ENCODE results near the gene ADCY4. TPM values are rescaled to one million over a fixed set of nuclear protein-coding genes. Genes with fewer than 3 reads are reported as not detected.
A peak's percentile ranks its signal among the peaks of the same experiment; 100 is the strongest.

ADCY4 gene
- total RNA-seq, 1 donor from 2014 or later = 3.4 TPM

DNA sequence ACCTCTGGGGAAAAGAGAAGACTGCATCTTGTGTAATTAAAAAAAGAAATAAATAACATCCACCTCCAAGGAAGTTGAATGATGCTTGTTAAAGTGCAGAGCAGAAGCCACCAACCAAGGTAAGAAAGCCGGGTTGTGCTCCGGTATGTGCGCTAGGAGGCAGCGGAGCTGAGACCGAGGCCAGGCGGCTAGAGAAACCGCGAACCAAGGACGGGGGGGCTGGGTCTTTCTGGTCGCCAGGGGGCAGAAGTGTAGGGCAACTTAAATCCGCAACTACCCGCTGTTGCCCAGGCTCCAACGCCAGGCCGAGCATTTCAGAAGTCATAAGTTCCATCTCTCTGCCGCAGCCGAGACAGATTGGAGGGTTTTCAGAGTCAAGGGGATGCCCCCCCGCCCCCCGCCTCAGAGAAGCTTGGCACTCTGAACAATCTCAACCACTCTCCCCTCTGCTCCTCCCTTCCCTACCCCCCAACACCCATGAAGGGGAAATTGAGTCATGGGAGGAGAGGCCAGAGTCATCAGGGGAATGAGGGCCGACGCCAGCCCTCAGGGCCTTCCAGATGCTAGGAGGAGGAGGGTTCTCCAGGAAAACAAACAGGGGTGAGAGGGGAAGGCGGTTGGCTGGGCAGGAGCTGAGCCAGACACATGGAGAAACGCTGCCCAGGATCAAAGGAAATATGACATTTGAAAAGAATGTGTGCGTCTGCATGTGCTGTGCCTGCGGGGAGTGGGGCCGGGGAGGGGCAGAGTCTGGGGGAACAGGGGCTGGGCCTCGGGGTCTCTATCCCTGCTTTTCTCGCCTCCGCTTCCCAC, 30.9 kb upstream of the ADCY4 start:
- Mint-ChIP-seq H3K27me3 (ENCODE audit: low read depth) (no peaks in the 10 kb centered on the region), H3K36me3 (no peaks in the 10 kb centered on the region), H3K4me1 (peaks cover 29% of the 10 kb centered on the region), H3K9me3 (no peaks in the 10 kb centered on the region), H3K27ac (peak overlapping the region; percentile 97), H3K4me3 (peak overlapping the region; percentile 89)
- TF ChIP-seq, protein P1, sequence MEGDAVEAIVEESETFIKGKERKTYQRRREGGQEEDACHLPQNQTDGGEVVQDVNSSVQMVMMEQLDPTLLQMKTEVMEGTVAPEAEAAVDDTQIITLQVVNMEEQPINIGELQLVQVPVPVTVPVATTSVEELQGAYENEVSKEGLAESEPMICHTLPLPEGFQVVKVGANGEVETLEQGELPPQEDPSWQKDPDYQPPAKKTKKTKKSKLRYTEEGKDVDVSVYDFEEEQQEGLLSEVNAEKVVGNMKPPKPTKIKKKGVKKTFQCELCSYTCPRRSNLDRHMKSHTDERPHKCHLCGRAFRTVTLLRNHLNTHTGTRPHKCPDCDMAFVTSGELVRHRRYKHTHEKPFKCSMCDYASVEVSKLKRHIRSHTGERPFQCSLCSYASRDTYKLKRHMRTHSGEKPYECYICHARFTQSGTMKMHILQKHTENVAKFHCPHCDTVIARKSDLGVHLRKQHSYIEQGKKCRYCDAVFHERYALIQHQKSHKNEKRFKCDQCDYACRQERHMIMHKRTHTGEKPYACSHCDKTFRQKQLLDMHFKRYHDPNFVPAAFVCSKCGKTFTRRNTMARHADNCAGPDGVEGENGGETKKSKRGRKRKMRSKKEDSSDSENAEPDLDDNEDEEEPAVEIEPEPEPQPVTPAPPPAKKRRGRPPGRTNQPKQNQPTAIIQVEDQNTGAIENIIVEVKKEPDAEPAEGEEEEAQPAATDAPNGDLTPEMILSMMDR (IDR thresholded peaks at IDR 0.05; ENCODE audit: unreplicated experiment) = peak; percentile 81
- DNase-seq (ENCODE audit: low spot score in 2 of 2, unreplicated experiment in 2 of 2) = peak; percentile 67 to 85

DNA sequence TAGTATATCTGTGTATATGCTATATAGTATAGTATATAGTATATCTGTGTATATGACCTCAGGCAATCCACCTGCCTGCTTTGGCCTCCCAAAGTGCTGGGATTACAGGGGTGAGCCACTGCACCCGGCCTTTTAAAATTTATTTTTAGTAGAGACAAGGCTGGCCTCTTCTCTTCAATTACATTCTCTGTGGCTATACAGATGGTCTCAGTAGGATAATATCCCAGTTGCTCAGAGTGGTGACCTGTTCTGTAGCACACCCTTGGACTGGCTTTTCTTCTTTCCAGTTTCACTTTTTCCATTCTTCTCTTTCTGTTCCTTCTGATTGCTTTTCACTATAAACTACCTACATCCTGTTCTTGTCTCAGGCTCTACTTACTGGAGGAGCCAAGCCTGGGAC, 30.0 kb upstream of the ADCY4 start:
- Mint-ChIP-seq H3K4me3 (no peak overlapping the region), H3K27me3 (ENCODE audit: low read depth) (no peaks in the 10 kb centered on the region), H3K36me3 (no peaks in the 10 kb centered on the region), H3K9me3 (peaks cover 4% of the 10 kb centered on the region), H3K4me1 (peaks cover 28% of the 10 kb centered on the region), H3K27ac (peak overlapping the region; percentile 97)
- no peak for DNase-seq (ENCODE audit: low spot score in 2 of 2, unreplicated experiment in 2 of 2)
- TF ChIP-seq, protein P1 (IDR thresholded peaks at IDR 0.05; ENCODE audit: unreplicated experiment) = no peak

DNA sequence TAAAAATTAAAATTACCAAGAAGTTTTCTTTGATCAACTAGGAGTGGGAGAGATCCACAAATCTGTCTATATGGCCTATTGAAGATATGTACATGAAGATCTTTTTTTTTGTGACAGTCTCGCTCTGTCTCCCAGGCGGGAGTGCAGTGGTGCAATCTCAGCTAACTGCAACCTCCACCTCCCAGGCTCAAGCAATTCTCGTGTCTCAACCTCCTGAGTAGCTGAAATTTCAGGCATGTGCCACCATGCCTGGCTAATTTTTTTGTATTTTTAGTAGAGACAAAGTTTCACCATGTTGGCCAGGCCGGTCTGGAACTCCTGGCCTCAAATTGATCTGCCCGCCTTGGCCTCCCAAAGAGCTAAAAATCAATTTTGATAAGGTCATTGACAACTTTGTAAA, 28.5 kb upstream of the ADCY4 start:
- no peaks in the 10 kb centered on the region for H3K36me3 Mint-ChIP-seq
- H3K9me3 Mint-ChIP-seq = peaks cover 4% of the 10 kb centered on the region
- H3K27me3 Mint-ChIP-seq (ENCODE audit: low read depth) = no peaks in the 10 kb centered on the region
- peaks cover 22% of the 10 kb centered on the region for H3K4me1 Mint-ChIP-seq
- TF ChIP-seq, protein P1 (IDR thresholded peaks at IDR 0.05; ENCODE audit: unreplicated experiment) = no peak
- H3K27ac Mint-ChIP-seq = no peak overlapping the region
- no peak overlapping the region for H3K4me3 Mint-ChIP-seq
- DNase-seq (ENCODE audit: low spot score in 2 of 2, unreplicated experiment in 2 of 2) = no peak

DNA sequence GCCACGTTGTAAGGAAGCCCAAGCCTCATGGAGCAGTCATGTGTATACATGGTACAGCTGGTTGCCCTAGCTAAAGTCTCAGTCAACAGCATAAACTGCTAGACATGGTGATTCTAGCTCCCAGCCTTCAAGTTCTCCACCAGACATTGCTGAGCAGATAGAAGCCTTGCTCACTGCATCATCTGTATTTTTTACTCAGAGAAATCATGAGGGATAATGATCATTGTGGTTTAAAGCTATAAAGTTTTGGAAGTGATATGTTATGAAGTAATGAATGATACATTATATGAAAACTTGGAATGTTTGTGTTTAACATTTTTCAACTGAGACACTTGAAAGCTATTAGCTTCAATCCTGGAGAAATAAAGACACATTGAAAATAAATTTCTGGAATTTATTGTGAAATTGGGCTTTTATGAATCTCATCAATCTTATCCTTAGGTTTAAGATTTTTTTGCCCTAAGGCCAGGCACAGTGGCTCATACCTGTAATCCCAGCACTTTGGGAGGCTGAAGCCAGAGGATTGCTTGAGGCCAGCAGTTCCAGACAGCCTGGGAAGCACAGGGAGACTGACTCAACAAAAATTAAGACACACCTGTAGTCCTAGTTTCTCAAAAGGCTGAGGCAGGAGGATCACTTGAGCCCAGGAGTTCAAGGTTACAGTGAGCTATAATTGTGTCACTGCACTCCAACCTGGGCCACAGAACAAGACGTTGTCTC, 27.5 kb upstream of the ADCY4 start:
- no peak overlapping the region for H3K4me3 Mint-ChIP-seq
- H3K4me1 Mint-ChIP-seq = peaks cover 16% of the 10 kb centered on the region
- peaks cover 3% of the 10 kb centered on the region for H3K27me3 Mint-ChIP-seq (ENCODE audit: low read depth)
- DNase-seq (ENCODE audit: low spot score in 2 of 2, unreplicated experiment in 2 of 2) = no peak
- H3K27ac Mint-ChIP-seq = no peak overlapping the region
- peaks cover 4% of the 10 kb centered on the region for H3K9me3 Mint-ChIP-seq
- TF ChIP-seq, protein P1 (IDR thresholded peaks at IDR 0.05; ENCODE audit: unreplicated experiment) = no peak
- no peaks in the 10 kb centered on the region for H3K36me3 Mint-ChIP-seq

DNA sequence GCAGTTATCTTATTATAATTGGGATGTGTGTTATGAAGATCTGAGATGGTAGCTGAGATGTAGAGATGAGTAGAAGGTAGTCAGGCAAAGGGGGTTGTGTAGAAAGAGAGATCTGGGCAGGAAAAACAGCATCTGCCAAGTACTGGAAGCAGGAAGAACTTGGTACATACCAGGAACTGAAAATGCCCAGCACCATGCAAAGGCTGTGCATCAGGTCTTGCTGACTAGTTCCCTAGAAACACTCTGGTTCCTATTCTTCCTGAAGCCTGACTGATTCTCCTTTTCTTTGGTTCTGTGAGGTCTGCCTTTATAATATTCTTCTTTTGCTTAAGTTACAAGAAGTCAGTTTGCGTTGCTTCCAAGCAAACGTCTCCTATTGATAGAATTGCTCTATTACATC, 26.5 kb upstream of the ADCY4 start:
- H3K4me1 Mint-ChIP-seq = peaks cover 15% of the 10 kb centered on the region
- H3K9me3 Mint-ChIP-seq = peaks cover 4% of the 10 kb centered on the region
- H3K27ac Mint-ChIP-seq = no peak overlapping the region
- H3K27me3 Mint-ChIP-seq (ENCODE audit: low read depth) = peaks cover 6% of the 10 kb centered on the region
- TF ChIP-seq, protein P1 (IDR thresholded peaks at IDR 0.05; ENCODE audit: unreplicated experiment) = no peak
- no peaks in the 10 kb centered on the region for H3K36me3 Mint-ChIP-seq
- H3K4me3 Mint-ChIP-seq = no peak overlapping the region
- DNase-seq (ENCODE audit: low spot score in 2 of 2, unreplicated experiment in 2 of 2) = no peak
